ENCODE measurements around the gene MAGI2.

The MAGI2 gene

GRCh38 chr7:77989981-77990566 lies 1463.4 kb downstream of the MAGI2 start:
- in situ Hi-C loops (cut with MboI; ENCODE audit: low sequenced_read_pairs), result no loop called here

GRCh38 chr7:77985974-77986339 lies 1467.5 kb downstream of the MAGI2 start:
- in situ Hi-C loops (cut with MboI; ENCODE audit: low sequenced_read_pairs), result no loop called here

GRCh38 chr7:77985232-77985973 lies 1468.1 kb downstream of the MAGI2 start:
- in situ Hi-C loops (cut with MboI; ENCODE audit: low sequenced_read_pairs), result no loop called here

- in situ Hi-C loops (cut with MboI; ENCODE audit: low sequenced_read_pairs), result no loop called here
Measured at GRCh38 chr7:77983973-77984372, 1469.5 kb downstream of the MAGI2 start.

GRCh38 chr7:77982926-77983550 lies 1470.4 kb downstream of the MAGI2 start:
- in situ Hi-C loops (cut with MboI; ENCODE audit: low sequenced_read_pairs), result no loop called here

GRCh38 chr7:77980087-77980713 lies 1473.3 kb downstream of the MAGI2 start:
- in situ Hi-C loops (cut with MboI; ENCODE audit: low sequenced_read_pairs), result no loop called here

GRCh38 chr7:77979219-77979618 lies 1474.2 kb downstream of the MAGI2 start:
- in situ Hi-C loops (cut with MboI; ENCODE audit: low sequenced_read_pairs), result no loop called here

- in situ Hi-C loops (cut with MboI; ENCODE audit: low sequenced_read_pairs), result no loop called here
Measured at GRCh38 chr7:77975672-77976480, 1477.6 kb downstream of the MAGI2 start.

- in situ Hi-C loops (cut with MboI; ENCODE audit: low sequenced_read_pairs), result no loop called here
Measured at GRCh38 chr7:77971726-77972125, 1481.7 kb downstream of the MAGI2 start.

GRCh38 chr7:77967429-77967828 lies 1486.0 kb downstream of the MAGI2 start:
- in situ Hi-C loops (cut with MboI; ENCODE audit: low sequenced_read_pairs), result no loop called here

All from hTERT RPE-1 (cell line).